IMR-90 (cell line): ENCODE measurements around the gene HOXB6. TPM values are rescaled to one million over a fixed set of nuclear protein-coding genes. Genes with fewer than 3 reads are reported as not detected.

Experiments
- ATAC-seq: fragments of 200-7000 bp; cut with Tn5 transposase; 2 replicates; pipeline ENCODE4 v1.9.1; 2020; ENCODE audit warnings: low read depth, mild to moderate bottlenecking, moderate library complexity
- BruUV-seq: library from RNA; stranded (reverse); fragments of 400-500 nt; replicated peaks from 2 replicates; lab custom pipeline; 2021; lab: Mats Ljungman, UMichigan
- CTCF ChIA-PET: fragments of 300-600 bp; formaldehyde crosslinking; extraction: SDS; loops from one replicate; lab custom pipeline; 2021; ENCODE audit warnings: antibody characterized with exemption; lab: Yijun Ruan, JAX
- POLR2A ChIA-PET: fragments of 300-600 bp; sonication (Branson Sonifier 250); formaldehyde crosslinking; loops from one replicate; lab custom pipeline; 2022; ENCODE audit warnings: antibody characterized with exemption; ENCODE audit not compliant: unreplicated experiment; lab: Charles Lee
- DNase-seq: peaks from one replicate; pipeline ENCODE4 v3.0.0; 2013
- H2AFZ ChIP-seq: replicated peaks from 2 replicates; pipeline ENCODE3; 2013; ENCODE audit warnings: low read length, mild to moderate bottlenecking; ENCODE audit not compliant: poor library complexity
- H2AK5ac ChIP-seq: 2 replicates; pipeline ENCODE4 v1.6.1; 2013; ENCODE audit warnings: low read depth, low read length, inconsistent platforms
- H2AK9ac ChIP-seq: replicated peaks from 2 replicates; pipeline ENCODE3; 2013; ENCODE audit warnings: mild to moderate bottlenecking, low read depth, low read length, moderate library complexity; ENCODE audit not compliant: poor library complexity
- H2BK120ac ChIP-seq: 2 replicates; pipeline ENCODE4 v1.6.1; 2013; ENCODE audit warnings: low read depth, low read length, inconsistent platforms
- H2BK15ac ChIP-seq: 3 replicates; pipeline ENCODE4 v1.6.1; 2013; ENCODE audit warnings: low read depth, low read length, inconsistent platforms
- H2BK20ac ChIP-seq: 2 replicates; pipeline ENCODE4 v1.6.1; 2013; ENCODE audit warnings: low read depth, mild to moderate bottlenecking, inconsistent platforms, low read length, moderate library complexity
- H2BK5ac ChIP-seq: 2 replicates; pipeline ENCODE4 v1.6.1; 2013; ENCODE audit warnings: mild to moderate bottlenecking, low read depth, low read length, inconsistent platforms; ENCODE audit not compliant: poor library complexity, severe bottlenecking
- H3K14ac ChIP-seq: replicated peaks from 2 replicates; pipeline ENCODE4 v1.6.1; 2013; ENCODE audit warnings: low read depth, low read length, inconsistent platforms
- H3K18ac ChIP-seq: 2 replicates; pipeline ENCODE4 v1.6.1; 2013; ENCODE audit warnings: low read depth, low read length, control low read depth
- H3K23ac ChIP-seq: 2 replicates; pipeline ENCODE4 v1.6.1; 2013; ENCODE audit warnings: low read depth, low read length, inconsistent platforms
- H3K27ac ChIP-seq: 2 replicates; pipeline ENCODE4 v1.5.1; 2013; ENCODE audit warnings: mild to moderate bottlenecking, control low read depth, low read length; ENCODE audit not compliant: insufficient read depth
- H3K27me3 ChIP-seq: 2 replicates; pipeline ENCODE4 v1.6.1; 2013; ENCODE audit warnings: low read length; ENCODE audit not compliant: control insufficient read depth, insufficient read depth
- H3K36me3 ChIP-seq: 2 replicates; pipeline ENCODE4 v1.6.1; 2013; ENCODE audit warnings: low read length, mixed read lengths; ENCODE audit not compliant: control insufficient read depth, insufficient read depth
- H3K4ac ChIP-seq: 2 replicates; pipeline ENCODE4 v1.6.1; 2013; ENCODE audit warnings: low read depth, low read length, inconsistent platforms
- H3K4me1 ChIP-seq: 2 replicates; pipeline ENCODE4 v1.6.1; 2013; ENCODE audit warnings: low read length, mixed read lengths; ENCODE audit not compliant: control insufficient read depth, insufficient read depth
- H3K4me2 ChIP-seq: 2 replicates; pipeline ENCODE4 v1.6.1; 2013; ENCODE audit warnings: low read depth, mild to moderate bottlenecking, control low read depth, low read length, moderate library complexity
- H3K4me3 ChIP-seq: 2 replicates; pipeline ENCODE4 v1.5.1; 2013; ENCODE audit warnings: low read depth, mild to moderate bottlenecking, control low read depth, low read length, moderate library complexity; ENCODE audit not compliant: insufficient read depth
- H3K56ac ChIP-seq: 2 replicates; pipeline ENCODE4 v1.6.1; 2013; ENCODE audit warnings: low read length, inconsistent platforms; ENCODE audit not compliant: insufficient read depth; ENCODE audit errors: extremely low read depth
- H3K79me1 ChIP-seq, 2 experiments: 2 replicates each; pipeline ENCODE4 v1.6.1; 2013; ENCODE audit warnings: low read length in 2 of 2, inconsistent platforms in 1 of 2, low read depth in 1 of 2
- H3K9ac ChIP-seq: 2 replicates; pipeline ENCODE4 v1.6.1; 2013; ENCODE audit warnings: low read depth, low read length, control low read depth
- H3K9me1 ChIP-seq: 2 replicates; pipeline ENCODE4 v1.6.1; 2013; ENCODE audit warnings: low read length, inconsistent platforms; ENCODE audit not compliant: insufficient read depth
- H3K9me3 ChIP-seq: 2 replicates; pipeline ENCODE4 v1.6.1; 2013; ENCODE audit warnings: low read length; ENCODE audit not compliant: control insufficient read depth, insufficient read depth
- H4K20me1 ChIP-seq: 2 replicates; pipeline ENCODE4 v1.6.1; 2013; ENCODE audit warnings: low read length, inconsistent platforms; ENCODE audit not compliant: insufficient read depth
- H4K5ac ChIP-seq: 2 replicates; pipeline ENCODE4 v1.6.1; 2013; ENCODE audit warnings: mild to moderate bottlenecking, low read depth, low read length, control low read depth
- H4K8ac ChIP-seq, 2 experiments: 2 replicates each; pipeline ENCODE4 v1.6.1; 2013; ENCODE audit warnings: low read depth in 2 of 2, low read length in 2 of 2, control low read depth in 1 of 2, inconsistent platforms in 1 of 2
- H4K91ac ChIP-seq: 2 replicates; pipeline ENCODE4 v1.6.1; 2013; ENCODE audit warnings: low read depth, low read length, inconsistent platforms; ENCODE audit not compliant: insufficient read depth
- CHD1 ChIP-seq: IDR thresholded peaks from 2 replicates; pipeline ENCODE4 v1.6.1; 2012; ENCODE audit warnings: low read depth, low read length, improper control_type of control experiment
- CTCF ChIP-seq: conservative IDR thresholded peaks from 2 replicates; pipeline ENCODE4 v1.5.1; 2012; ENCODE audit warnings: mild to moderate bottlenecking, low read depth, low read length, improper control_type of control experiment
- POLR2A ChIP-seq: IDR thresholded peaks from 2 replicates; pipeline ENCODE4 v1.6.1; 2012; ENCODE audit warnings: mild to moderate bottlenecking, low read depth, low read length
- RAD21 ChIP-seq: IDR thresholded peaks from 2 replicates; pipeline ENCODE4 v1.6.1; 2012; ENCODE audit warnings: low read length, improper control_type of control experiment
- RFX5 ChIP-seq: IDR thresholded peaks from 2 replicates; pipeline ENCODE4 v1.8.0; 2012; ENCODE audit warnings: low read depth, mild to moderate bottlenecking, low read length, moderate library complexity
- SMC3 ChIP-seq: fragments of 150-350 bp; IDR thresholded peaks from 2 replicates; pipeline ENCODE4 v1.6.1; 2016; ENCODE audit warnings: low read depth, mild to moderate bottlenecking, antibody characterized with exemption, low read length, moderate library complexity
- WGBS, 2 experiments: methylation state at CpG; one replicate each; pipeline versions ENCODE4 v1.1.5 to v1.1.7; 2013; ENCODE audit warnings: missing lambda C conversion rate in 2 of 2; ENCODE audit not compliant: insufficient read length in 1 of 2; ENCODE audit errors: extremely low coverage in 2 of 2; 5-methylcytosine and 5-hydroxymethylcytosine counted together
- dilution Hi-C: fragments of 300-500 bp; cut with HindIII; formaldehyde crosslinking; loops from one replicate; pipeline ENCODE4 v1.14.3; 2018; ENCODE audit warnings: low sequenced_read_pairs; ENCODE audit not compliant: unreplicated experiment
- in situ Hi-C: fragments of 300-500 bp; cut with MboI; formaldehyde crosslinking; loops from 3 replicates; pipeline ENCODE4 v1.14.3; 2019; ENCODE audit warnings: low sequenced_read_pairs, inconsistent platforms, mixed read lengths
- intact Hi-C: fragments of 100-400 bp; cut with micrococcal nuclease; formaldehyde crosslinking; loops from 2 replicates; pipeline ENCODE4 v1.10.0; 2022
- polyA plus RNA-seq, 3 experiments: library from polyadenylated mRNA; depleted of rRNA; stranded (reverse); fragments of >200 nt; gene quantifications; 2 replicates each; pipeline ENCODE4 v1.2.3, GENCODE V29; 2012; ENCODE audit warnings: low replicate concordance in 1 of 3
- total RNA-seq: library from RNA; depleted of rRNA; stranded (reverse); fragments of >200 nt; gene quantifications from 2 replicates; pipeline ENCODE4 v1.2.3, GENCODE V29; 2012

HOXB6 gene
- total and polyA plus RNA-seq, 2 of the 4 experiments (the other 2 are of a cell fraction): 11.1 to 42.2 TPM

DNA sequence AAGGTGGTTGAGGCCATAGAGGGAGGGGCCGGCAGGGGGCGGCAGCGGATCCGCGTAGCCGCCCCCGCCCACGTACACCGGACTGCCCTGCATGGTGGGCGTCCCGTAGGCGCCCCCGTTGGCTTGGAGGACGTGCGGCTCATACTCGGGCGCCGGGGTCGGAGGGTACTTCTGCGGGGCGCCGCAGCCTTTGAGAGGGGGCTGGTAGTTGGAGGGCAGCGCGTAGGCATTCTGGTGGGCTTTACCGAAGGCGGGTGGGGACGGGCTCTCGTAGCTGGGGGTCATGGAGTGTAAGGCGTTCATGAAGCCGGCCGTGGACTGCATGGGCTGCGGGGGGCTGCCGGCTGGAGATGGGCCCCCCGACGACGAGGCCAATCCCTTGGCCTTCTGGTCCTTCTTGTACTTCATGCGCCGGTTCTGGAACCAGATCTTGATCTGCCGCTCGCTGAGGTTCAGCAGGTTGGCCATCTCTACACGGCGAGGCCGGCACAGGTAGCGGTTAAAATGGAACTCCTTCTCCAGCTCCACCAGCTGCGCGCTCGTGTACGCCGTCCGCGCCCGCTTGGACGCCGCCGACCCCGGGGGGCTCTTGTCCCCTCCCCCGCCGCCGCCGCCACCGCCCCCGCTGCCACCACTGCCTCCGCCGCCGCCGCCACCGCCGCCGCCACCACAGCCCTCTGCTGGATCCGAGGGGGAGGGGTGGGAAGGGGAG, 54.1 kb downstream of the HOXB6 start:
- Histone ChIP-seq H2AFZ (peak overlapping the region; percentile 37), H2BK120ac (peak overlapping the region; percentile 97), H3K27ac (peak overlapping the region; percentile 96), H3K14ac (peak overlapping the region; percentile 56; the same call in 1 of the 2 replicates), H3K9me1 (peaks cover 2% of the 10 kb centered on the region; the same call in 1 of the 2 replicates), H3K18ac (peak overlapping the region; percentile 51), H2BK5ac (peak overlapping the region; percentile 95), H3K4me3 (peak overlapping the region; percentile 25), H2AK5ac (no peak overlapping the region; the same call in 1 of the 2 replicates), H2AK9ac (peak overlapping the region; percentile 91), H3K23ac (peak overlapping the region; percentile 55), H3K79me1 (peaks cover 4 to 19% of the 10 kb centered on the region in 2 experiments; a peak in 2 of 4 replicates), H3K4me2 (peak overlapping the region; percentile 74), H3K4me1 (peaks cover 43% of the 10 kb centered on the region), H3K36me3 (peaks cover 33% of the 10 kb centered on the region), H4K8ac (peak overlapping the region; percentile 63 to 96), H3K9ac (peak overlapping the region; percentile 79), H4K91ac (peak overlapping the region; percentile 98), H2BK15ac (0 out of 3 replicates have a peak overlapping the region, but pooled peaks have one; percentile 94), H4K20me1 (no peaks in the 10 kb centered on the region), H3K9me3 (no peaks in the 10 kb centered on the region), H3K27me3 (no peaks in the 10 kb centered on the region), H3K4ac (peak overlapping the region; percentile 98), H4K5ac (peak overlapping the region; percentile 90), H2BK20ac (peak overlapping the region; percentile 93; the same call in 1 of the 2 replicates), H3K56ac (peak overlapping the region; percentile 88; the same call in 1 of the 2 replicates)
- in situ Hi-C loops: no loop called here
- BruUV-seq: no TSS peak
- TF ChIP-seq CTCF (peak; percentile 43), POLR2A (no peak), SMC3 (peak; percentile 23; the same call in 1 of the 2 replicates), RFX5 (no peak), CHD1 (no peak), RAD21 (peak; percentile 37; the same call in 1 of the 2 replicates)
- dilution Hi-C loops: no loop called here
- CTCF ChIA-PET: interaction anchor here (1.1 kb wide), 1 partner anchor 64 kb away, joined by 5 read pairs; no protein-coding TSS in a partner anchor
- 2% methylated on average over 20 of the region's 70 CpGs; no CpG with 5 or more reads in 1 of the 2 experiments for WGBS, 2 experiments
- POLR2A ChIA-PET: interaction anchor here (0.7 to 1.2 kb wide), 3 partner anchors 13 to 720 kb away, joined by 3 read pairs; no protein-coding TSS in a partner anchor
- intact Hi-C loops: no loop called here
- peak; percentile 40 for DNase-seq
- no peak for ATAC-seq
